Panc1 (cell line): Measurements from ENCODE around the gene ALPP.

Source experiments
- POLR2AphosphoS5 ChIP-seq: IDR thresholded peaks from 2 replicates; pipeline ENCODE4 v1.6.1; 2012; ENCODE audit warnings: mild to moderate bottlenecking, low read depth, low read length, moderate library complexity
- REST ChIP-seq, 2 experiments: IDR thresholded peaks; 2 replicates each; pipeline ENCODE4 v1.6.1; 2011 to 2012; ENCODE audit warnings: low read depth in 2 of 2, control low read depth in 1 of 2, low read length in 1 of 2, mild to moderate bottlenecking in 1 of 2, moderate library complexity in 1 of 2; ENCODE audit not compliant: insufficient read depth in 1 of 2
- TF ChIP-seq, protein P1 (sequence below): fragments of 450-650 bp; IDR thresholded peaks from 2 replicates; pipeline ENCODE4 v1.5.1; 2017; ENCODE audit warnings: mild to moderate bottlenecking

- peak; percentile 74 for TF ChIP-seq POLR2AphosphoS5
- TF ChIP-seq REST (IDR thresholded peaks at IDR 0.05; ENCODE audit: insufficient read depth in 1 of 2, low read depth in 2 of 2, low read length in 1 of 2), result no peak
- TF ChIP-seq, protein P1, sequence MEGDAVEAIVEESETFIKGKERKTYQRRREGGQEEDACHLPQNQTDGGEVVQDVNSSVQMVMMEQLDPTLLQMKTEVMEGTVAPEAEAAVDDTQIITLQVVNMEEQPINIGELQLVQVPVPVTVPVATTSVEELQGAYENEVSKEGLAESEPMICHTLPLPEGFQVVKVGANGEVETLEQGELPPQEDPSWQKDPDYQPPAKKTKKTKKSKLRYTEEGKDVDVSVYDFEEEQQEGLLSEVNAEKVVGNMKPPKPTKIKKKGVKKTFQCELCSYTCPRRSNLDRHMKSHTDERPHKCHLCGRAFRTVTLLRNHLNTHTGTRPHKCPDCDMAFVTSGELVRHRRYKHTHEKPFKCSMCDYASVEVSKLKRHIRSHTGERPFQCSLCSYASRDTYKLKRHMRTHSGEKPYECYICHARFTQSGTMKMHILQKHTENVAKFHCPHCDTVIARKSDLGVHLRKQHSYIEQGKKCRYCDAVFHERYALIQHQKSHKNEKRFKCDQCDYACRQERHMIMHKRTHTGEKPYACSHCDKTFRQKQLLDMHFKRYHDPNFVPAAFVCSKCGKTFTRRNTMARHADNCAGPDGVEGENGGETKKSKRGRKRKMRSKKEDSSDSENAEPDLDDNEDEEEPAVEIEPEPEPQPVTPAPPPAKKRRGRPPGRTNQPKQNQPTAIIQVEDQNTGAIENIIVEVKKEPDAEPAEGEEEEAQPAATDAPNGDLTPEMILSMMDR, result no peak
Measured at GRCh38 chr2:232385660-232386489, 7.3 kb downstream of the ALPP start.
